ENCODE data around the gene LILRB2. TPM values are rescaled to one million over a fixed set of nuclear protein-coding genes. Genes with fewer than 3 reads are reported as not detected.
"Not testable (repeated sequence)": the region's sequence is repeated elsewhere in the genome, so short reads cannot be mapped to it uniquely, and the experiment has no call there.

LILRB2 gene
- total RNA-seq, 1 experiment from 2014 or later = not detected

DNA sequence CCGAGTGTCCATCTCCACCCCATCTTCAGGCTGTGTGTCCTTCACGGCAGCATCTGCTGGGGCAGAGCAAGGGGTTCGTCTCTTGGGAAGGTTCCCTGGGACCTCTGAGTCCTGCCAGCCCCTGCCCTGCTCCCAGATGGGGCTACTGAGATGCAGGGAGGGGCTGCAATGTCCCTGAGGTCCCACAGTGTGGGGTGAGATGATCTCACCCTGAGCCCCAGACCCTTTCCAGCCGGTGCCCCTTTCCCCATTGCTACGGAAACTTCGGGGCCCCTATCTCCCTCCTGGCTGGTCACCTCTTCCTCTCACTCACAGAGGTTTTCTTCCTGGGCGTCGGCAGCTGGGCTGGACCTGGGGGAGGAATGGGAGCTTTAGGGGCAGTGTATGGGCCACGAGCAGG lies 5.0 kb downstream of the LILRB2 start:
- DNase-seq (ENCODE audit: extremely low read depth, low read depth) = no peak

DNA sequence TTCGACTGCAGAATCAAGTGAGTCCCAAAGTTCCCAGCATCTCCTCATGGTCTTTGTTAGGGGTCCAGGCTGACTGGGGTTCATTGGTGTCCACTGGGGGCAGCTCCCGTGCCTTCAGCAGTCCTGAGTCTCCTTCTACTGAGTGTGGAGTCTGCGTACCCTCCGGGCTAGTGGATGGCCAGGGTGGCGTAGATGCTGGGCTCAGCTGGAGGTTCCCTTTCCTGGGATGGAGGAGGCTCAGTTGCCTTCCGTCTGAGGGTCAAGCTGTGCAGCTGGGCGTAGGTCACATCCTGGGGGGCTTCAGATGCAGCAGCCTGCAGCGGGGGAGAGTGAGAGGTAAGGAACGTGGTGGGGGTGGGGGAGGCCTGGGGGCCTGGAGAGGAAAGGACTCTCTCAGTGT lies 6.4 kb downstream of the LILRB2 start:
- DNase-seq (ENCODE audit: extremely low read depth, low read depth) = not testable (repeated sequence)

DNA sequence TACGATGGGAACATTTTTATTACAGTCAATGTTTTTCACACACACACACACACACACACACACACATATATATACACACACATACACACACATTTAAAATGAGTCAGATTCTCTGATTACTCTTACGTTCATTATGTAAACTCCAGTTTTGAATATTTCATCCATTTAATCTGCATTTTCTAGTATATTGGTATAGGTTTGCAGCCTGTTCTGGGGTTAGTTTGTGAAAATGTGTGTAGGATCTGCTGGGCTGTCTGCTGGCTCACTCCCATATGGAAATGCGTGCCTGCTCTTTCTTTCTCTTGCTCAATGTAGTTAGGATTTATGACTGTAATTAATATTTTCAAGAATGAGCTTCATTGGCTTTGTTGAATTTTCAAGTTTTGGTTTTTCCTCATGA lies 7.1 kb downstream of the LILRB2 start:
- DNase-seq (ENCODE audit: extremely low read depth, low read depth) = no peak

DNA sequence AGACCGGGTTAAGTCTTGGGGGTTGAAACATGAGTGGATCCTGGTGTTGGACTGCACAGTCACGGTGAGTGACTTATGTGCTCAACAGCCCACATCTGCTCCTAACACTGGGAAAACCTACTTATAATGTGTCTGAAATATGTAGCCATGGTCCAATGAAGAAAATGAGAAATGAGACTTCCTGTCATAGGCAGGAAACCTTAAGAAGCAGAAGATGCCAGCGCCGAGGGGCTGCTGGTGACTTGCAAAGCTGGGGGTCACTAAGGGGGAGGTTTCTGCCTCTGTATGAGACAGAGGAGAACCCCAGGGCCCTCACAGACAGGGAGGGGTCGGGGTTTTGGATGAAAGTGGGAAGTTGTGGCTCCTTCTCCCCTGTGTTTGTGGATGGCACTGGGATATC lies 8.7 kb downstream of the LILRB2 start:
- not testable (repeated sequence) for DNase-seq (ENCODE audit: extremely low read depth, low read depth)

DNA sequence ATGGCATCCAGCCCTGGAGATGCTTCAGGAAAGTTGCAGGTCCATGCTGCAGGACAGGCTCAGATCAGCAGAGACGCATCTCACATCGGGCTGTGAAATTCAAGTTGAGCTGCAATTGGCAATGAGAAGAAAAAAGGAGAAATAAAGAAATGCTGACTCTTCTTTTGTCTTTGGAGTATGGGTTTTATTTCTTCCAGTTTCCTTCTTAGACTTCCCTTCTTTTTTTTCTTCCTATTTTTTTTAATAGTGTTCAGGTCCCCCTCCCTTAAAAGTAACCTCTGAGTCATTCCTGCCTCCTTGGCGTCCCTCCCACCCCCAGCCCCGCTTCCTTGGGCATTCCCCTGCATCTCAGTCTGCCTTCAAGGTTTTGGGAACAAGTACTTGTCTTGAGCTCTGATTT lies 9.3 kb downstream of the LILRB2 start:
- DNase-seq (ENCODE audit: extremely low read depth, low read depth) = not testable (repeated sequence)

DNA sequence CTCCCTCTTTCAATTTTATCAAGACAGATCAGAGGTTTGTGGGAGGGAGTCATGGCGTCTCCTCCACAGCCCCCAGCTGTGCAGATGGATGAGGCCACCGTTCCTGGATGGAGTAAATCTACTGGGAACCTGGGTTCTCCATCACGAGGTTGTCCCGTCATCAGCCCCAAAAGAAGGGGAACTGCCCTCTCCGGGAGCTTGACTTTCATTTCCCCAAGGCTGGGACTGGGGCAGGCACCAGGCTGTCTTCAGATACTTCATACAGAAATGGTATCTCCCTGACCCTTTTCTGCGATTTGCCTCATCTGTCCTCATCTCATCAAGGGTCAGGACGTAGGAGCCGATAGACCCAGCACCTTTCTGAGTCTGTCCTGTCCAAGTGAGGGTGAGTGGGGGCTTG lies 9.8 kb downstream of the LILRB2 start:
- no peak for DNase-seq (ENCODE audit: extremely low read depth, low read depth)

DNA sequence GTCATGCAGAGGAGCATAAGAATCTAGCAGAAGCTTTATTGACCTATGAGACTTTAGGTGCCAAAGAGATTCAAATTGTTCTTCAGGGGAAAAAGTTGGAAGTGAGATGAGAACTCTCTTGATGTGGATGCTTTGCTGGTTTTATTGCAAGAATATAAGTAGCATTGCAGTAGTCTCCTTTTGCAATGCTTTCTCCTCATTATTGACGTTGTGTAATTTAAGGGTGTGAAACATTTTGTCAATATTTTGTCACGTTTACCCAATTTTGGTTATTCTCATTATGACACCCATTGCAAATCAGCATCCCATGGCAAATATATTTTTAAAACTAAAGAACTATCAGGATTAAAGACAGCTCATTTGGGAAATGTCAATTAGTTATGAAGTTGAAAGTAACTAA lies 12.0 kb downstream of the LILRB2 start:
- DNase-seq (ENCODE audit: extremely low read depth, low read depth) = no peak

DNA sequence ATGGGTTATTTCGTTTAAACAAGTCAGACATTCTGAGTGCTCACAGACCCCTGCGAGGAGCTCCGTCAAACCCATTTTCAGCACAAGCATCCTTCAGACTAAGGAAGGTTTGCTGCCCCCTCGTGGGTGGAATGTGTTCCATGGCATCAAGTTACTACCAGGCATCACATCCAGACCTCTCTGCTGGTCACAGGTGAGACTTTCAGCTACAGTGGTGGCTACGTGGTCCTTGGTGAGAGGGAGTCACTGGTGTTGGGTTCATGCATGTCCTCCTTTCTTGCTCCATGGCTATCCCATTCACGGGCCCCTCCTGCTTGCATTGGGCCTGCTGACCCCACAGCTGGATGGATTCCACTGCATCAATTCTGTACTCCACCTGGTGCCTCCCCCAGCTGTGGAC lies 14.8 kb downstream of the LILRB2 start:
- DNase-seq (ENCODE audit: extremely low read depth, low read depth) = peak; percentile 56

DNA sequence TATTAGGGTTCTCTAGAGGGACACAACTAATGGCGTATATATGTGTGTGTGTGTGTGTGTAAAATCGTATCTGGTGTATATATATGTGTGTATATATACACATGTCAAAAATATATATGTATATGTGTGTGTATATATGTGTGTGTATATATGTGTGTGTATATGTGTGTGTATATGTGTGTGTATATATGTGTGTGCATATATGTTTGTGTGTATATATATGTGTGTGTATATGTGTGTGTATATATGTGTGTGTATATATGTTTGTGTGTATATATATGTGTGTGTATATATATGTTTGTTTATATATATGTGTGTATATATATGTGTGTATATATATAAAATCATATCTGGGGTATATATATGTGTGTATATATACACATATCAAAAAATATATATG lies 18.4 kb downstream of the LILRB2 start:
- no peak for DNase-seq (ENCODE audit: extremely low read depth, low read depth)

DNA sequence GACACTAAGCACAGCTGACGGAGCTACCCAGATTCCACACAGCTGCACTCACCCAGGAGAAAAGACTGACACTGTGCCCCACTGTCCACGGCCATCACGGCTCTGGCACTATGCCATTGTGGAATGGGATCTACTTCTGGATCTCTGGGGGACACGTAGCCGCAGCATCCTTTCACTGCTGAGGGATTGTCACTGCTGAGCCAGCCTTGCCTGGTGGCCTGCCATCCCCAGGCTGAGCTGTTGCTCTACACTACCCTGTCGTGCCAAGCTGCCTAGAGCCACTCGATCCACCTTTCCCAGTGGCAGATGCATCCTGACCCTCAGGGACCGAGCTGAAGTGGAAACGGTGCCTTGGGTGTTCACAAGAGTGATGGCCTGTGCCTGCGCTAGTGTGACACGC lies 18.8 kb downstream of the LILRB2 start:
- DNase-seq (ENCODE audit: extremely low read depth, low read depth) = no peak

DNA sequence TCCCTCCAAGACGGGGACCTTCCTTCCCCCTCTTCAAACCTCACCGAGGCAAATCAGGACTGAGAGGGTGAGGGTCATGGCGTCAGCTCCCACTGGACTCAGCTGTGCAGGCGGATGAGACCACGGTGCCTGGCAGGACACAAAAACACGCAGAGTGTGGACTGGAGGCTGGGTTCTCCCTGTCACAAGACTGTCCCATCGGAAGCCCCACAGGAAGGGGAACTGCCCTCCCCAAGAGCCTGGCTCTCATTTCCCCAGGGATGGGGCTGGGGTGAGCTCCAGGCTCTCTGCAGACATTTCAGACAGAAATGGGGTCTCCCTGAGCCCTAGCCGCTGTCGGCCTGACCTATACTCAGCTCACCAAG lies 23.8 kb downstream of the LILRB2 start, which contains the start of gene LILRB5:
Gene LILRB5, minus strand, starts transcription at position 158 of the 365 bp plus-strand sequence. Its CDS starts 80 bp downstream, at position 78.
- DNase-seq (ENCODE audit: extremely low read depth, low read depth) = no peak

DNA sequence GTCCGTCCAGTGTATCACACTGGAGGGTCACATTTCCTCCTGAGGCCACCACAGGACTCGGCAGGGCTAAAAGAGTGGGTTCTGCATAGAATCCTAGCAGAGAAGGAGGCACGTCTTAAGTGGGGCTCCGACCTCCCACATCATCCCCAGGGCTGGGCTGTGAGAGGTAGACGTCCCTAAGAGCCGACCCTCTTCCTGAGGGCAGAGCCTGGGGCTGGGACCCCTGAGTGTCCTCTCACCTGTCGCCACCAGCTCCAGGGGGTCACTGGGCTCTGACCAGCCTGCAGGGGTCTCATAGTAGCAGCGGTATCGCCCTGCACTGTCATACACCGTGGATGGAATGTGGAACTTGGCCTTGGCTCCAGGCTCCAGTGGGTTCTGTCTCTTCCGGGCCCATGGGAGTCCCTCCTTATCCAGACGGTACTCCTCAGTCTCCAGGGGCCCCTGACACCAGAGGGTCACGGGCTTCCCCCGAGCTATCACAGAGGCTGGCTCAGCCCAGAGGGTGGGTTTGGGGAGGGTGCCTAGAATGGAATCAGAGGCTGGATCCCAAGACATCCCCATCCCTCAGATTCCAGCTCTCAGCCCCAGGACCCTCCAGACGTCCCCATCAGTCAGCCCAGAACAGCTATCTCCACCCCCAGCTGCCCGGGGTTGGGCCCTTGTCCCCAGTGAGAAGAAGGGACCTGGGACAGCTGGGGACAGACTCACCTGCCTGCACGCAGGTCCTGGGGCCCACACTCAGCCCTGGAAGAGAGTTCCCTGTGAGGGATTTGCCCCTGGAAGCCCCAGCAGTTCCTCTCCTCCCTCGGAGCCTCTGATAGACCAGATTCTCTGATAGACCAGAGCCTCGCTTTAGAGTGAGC lies 24.4 kb downstream of the LILRB2 start:
- no peak for DNase-seq (ENCODE audit: extremely low read depth, low read depth)

DNA sequence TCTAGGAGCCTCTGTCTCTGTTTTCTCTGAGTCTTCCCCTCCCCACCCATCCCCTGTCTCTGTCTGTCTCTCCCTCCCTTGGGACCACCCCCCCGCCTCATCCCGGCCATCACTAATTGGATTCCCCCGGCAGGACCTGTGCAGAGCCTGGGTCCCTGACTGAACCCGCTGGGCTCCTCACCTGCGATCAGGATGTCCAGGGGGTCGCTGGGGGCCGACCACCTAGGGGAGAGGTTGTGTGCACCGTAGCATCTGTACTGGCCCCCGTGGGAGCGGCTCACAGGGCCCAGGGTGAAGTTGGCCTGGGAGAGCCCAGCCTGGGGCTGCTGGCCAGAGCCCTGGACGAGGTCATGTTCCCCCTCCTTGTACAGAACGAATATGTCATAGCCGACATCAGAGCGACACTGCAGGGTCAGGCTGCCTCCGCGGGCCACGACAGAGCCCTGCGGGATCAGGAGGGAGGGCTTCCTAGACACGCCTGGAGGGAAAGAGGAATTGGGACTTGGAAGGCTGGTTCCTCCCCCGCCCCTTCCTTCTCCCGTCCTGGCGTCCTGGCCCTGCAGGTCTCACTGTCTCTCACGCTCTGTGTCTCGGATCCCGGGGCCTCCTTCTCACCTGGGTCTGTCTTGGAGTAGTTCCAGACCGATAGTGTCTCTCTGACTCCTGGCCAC lies 25.7 kb downstream of the LILRB2 start:
- DNase-seq (ENCODE audit: extremely low read depth, low read depth) = no peak

DNA sequence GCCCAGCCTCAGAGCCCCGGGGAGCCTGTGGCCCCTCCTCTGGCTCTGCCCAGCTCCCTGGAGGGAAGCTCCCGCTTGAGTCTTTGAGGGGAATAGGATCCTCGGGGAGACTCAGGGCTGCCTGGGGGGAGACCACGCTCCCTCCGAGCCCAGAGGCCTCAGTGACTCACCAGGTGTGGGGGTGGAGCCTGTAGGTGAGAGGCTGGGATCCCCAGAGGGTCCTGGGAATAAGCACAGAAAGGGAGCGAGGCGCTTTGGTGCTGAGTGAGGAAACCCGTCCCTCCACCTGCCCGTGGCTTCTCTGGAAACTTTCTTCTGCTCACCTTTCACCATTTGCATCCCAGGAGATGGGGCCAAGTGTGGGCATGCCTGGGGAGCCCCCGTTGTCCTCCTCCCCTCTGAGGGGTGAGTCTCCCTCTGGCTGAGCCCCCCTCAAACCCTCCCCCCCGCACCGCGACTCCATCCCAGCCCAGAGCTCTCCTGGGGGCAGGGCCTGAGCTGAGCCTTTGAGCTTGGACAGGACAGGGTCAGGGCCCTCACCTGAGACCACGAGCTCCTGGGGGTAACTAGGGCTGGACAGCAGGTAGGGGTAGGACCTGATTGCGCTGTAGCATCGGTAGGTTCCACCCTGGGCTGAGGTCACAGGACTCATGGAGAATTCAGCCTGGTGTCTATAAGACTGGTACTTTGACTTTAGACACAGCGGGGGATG lies 26.6 kb downstream of the LILRB2 start:
- no peak for DNase-seq (ENCODE audit: extremely low read depth, low read depth)

DNA sequence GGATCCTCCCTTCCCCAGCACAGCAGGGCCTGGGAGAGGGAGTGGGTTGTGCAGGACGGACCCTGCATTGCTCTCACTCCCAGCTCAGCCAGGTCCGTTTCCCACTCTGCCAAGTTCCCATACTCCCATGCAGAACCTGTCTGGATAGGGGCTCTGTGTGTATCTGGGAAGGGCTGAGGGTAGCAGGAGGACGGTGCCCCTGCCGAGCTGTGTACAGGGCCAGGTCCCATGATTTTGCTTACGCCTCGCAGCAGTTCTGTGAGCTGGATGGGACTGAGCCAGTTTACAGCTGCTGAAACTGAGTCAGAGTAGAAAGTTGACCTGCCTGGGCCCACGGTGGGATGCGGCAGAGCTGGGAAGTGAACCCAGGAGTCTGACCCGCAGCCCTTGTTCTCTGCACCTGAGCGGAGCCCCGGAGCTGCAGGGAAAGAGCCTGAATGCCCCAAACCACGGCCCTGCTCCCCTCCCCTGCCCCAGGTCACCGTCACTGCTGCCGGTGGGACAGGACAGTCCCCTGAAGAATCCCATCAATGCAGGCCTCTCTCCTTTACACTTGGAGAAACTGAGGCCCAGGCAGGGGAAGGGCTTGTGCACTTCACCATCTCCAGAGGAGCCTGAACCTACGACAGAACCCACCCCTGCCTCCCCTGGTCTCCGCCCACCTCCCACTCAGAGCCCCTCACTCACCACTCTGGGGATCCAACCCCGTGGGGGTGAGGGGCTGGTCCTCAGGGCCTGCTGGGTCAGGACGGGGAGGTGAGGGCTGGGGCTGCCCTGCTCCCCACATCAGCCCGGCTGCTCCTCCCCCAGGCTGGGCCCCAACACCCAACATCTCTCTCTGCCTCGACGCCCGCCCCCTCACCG lies 27.3 kb downstream of the LILRB2 start:
- DNase-seq (ENCODE audit: extremely low read depth, low read depth) = no peak

DNA sequence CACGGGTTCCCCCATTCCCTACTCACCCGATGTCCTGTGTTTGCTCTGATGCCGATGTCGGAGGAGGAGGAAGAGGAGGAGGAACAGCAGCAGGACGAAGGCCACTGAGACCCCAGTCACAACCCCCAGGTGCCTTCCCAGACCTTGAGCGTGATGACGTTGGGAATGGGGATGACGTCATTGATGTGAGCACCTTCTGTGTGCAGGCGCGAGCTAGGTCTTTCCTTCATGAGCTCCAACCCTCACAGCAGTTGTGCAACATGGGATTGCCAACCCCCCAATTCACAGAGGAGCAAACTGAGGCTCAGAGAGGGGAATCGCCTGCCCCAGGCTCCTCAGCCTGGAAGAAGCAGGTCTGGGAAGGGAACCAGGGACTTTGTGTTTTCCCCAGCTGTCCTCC lies 28.1 kb downstream of the LILRB2 start:
- DNase-seq (ENCODE audit: extremely low read depth, low read depth) = no peak

DNA sequence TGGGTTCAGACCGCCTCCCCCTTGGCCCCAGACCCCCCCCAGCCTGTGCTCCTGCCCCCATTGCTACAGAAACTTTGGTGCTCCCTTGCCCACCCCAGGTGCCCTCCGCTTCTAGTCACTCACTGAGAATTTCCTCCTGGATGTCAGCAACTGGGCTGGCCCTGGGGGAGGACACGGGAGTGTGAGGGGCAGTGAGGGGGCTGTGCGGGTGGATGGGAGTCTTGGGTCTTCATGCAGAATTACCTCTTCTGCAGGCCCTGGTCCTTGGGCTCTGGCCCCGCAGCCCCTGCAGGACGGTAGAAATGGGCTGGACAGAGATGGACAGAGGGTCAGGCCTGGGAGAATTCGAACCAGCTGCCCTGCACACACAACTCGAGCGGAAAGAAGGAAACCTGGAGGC lies 28.7 kb downstream of the LILRB2 start:
- no peak for DNase-seq (ENCODE audit: extremely low read depth, low read depth)

DNA sequence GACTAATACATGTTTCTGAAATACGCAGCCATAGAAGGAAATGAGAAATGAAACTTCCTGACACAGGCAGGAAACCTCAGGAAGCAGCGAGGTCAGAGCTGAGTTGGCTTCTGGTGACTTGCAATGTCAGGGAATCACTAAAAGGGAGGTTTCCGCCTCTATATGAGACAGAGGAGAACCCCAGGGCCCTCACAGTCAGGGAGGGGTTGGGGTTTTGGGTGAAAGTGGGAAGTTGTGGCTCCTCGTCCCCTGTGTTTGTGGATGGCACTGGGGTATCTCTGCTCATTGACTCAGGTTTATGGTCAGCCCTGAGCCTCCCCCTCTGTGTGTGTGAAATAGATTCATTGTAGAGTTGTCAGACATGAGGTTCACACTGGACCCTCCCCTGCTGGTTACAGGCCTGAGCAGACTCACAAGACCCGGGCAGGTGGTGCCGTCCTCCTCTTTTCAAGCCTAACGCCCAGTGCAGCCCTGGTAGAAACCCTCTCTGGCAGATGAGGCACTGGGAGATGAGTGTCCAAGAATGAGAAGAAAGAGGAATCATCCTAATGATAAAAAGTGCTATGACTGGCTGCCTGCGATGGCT lies 32.8 kb downstream of the LILRB2 start:
- no peak for DNase-seq (ENCODE audit: extremely low read depth, low read depth)

DNA sequence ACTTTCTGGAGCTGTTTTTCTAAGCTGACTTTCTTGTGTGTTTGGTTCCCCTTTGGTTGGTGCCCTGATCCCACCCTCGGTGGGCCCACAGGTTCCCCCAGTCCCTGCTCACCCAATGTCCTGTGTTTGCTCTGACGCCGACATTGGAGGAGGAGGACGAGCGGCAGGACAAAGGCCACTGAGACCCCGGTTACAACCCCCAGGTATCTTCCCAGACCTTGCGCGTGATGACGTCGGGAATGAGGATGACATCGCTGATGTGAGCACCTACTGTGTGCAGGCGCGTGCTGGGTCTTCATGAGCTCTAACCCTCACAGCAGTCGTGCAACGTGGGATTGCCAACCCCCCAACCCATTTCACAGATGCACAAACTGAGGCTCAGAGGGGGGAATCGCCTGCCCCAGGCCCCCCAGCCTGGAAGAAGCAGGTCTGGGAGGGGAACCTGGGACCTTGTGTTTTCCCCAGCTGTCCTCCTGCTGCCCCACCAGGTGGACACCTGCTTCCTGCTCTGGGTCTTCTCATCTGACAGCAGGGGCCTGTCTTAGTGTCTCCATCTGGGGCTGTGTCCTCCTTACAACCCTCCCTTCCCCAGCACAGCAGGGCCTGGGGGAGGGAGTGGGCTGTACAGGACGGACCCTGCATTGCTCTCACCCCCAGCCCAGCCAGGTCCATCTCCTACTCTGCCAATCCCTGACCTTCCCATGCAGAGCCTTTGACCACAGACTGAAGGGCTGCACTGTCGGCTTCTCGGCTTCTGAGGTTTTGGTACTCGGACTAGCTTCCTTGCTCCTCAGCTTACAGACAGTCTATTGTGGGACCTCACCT lies 33.6 kb downstream of the LILRB2 start:
- no peak for DNase-seq (ENCODE audit: extremely low read depth, low read depth)

Data from NCI-H460 (cell line).